NCI-H128 (cell line): ENCODE measurements around the gene GRID2.
A peak's percentile ranks its signal among the peaks of the same experiment; 100 is the strongest.

Experiments used
- DNase-seq: peaks from one replicate; lab custom pipeline; 2025; ENCODE audit not compliant: unreplicated experiment; lab: John Stamatoyannopoulos, UW

The GRID2 gene

GRCh38 chr4:93179044-93179443 is 875.3 kb downstream of the GRID2 start:
- no peak for DNase-seq

- peak; percentile 5 for DNase-seq
These were observed 879.0 kb downstream of the GRID2 start for GRCh38 chr4:93182722-93183121.

DNA sequence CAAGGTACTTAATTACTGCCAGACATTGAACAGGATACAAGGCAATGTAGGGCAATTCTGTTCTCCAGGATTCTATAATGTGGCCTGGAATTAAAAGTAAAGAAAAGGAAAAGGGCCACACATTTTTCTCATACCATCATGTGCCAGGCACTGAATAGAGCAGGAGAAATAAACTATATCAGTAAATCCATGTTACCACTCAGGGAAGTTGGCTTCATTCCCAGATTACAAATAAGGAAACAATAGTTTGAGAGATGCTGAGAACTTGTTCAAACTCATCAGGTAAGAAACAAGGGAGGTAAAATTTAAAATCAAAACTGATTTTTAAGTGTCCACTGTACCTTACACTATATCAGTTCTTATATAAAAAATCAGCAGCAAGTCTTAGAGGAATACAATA is 879.8 kb downstream of the GRID2 start:
- peak; percentile 75 for DNase-seq

DNA sequence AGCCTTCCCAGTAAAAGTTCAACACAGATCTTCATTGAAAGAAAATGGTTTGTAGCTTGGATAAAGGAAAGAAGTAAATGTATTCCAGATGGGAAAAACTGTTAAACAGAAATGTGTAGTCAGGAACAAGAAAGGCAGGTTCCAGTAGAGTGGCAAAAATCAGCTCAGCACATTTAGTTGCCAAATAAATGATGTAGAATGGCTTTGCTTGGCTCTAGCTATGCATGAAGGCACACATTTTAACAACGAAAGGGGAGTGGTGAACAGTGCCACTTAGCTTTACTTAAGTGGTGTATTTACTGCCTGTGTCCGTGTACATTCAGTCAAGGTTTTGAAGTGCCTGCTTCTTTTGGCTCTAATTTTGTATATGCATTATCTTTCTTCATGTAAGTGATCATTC is 880.3 kb downstream of the GRID2 start:
- DNase-seq: peak; percentile 52

DNA sequence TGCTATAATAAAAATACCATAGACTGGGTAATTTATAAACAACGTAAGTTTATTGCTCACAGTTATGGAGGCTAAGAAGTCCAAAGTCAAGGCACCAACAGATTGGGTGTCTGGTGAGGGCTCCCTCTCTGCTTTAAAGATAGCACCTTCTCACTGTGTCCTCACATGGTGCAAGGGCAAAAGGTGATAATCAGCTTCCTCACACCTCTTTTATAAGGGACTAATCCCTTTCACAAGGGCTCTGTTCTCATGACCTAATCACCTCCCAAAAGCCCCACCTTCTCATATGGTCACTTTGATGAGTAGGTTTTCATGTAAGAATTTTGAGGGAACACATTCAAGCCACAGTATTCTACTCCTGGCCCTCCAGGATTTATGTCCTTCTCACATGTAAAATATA is 883.1 kb downstream of the GRID2 start:
- no peak for DNase-seq

DNA sequence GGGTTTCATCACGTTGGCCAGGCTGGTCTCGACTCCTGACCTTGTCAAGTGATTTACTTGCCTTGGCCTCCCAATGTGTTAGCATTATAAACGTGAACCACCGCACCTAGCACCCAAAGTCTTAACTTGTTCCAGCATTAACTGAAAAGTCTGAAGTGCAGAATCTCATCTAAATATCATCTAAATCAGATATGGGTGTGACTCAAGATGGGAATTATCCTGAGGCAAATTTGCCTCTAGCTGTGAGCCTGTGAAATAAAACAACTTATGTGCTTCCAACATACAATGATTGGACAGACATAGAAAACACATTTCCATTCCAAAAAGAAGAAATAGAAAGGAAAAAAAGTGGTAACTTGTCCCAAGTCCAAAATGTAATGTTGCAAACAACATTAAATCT is 883.7 kb downstream of the GRID2 start:
- DNase-seq: no peak

DNA sequence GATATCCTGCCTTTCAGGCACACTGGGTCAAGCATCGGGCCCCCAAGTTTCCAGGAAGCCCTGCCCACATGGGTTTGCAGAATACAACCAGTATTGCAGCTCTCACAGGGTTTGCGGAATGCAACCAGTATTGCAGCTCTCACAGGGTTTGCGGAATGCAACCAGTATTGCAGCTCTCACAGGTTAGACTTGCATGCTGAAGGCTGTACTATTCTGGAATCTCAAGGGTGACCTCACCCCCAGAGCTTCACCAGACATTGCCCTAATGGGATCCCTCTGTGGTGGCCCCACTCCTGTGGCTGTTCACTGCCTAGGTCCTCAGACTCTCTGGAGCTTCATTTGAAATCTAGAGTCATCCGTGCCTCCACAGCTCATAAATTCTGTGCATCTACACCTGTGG is 884.1 kb downstream of the GRID2 start:
- no peak for DNase-seq

GRCh38 chr4:93199492-93199891 is 895.7 kb downstream of the GRID2 start:
- peak; percentile 15 for DNase-seq

DNA sequence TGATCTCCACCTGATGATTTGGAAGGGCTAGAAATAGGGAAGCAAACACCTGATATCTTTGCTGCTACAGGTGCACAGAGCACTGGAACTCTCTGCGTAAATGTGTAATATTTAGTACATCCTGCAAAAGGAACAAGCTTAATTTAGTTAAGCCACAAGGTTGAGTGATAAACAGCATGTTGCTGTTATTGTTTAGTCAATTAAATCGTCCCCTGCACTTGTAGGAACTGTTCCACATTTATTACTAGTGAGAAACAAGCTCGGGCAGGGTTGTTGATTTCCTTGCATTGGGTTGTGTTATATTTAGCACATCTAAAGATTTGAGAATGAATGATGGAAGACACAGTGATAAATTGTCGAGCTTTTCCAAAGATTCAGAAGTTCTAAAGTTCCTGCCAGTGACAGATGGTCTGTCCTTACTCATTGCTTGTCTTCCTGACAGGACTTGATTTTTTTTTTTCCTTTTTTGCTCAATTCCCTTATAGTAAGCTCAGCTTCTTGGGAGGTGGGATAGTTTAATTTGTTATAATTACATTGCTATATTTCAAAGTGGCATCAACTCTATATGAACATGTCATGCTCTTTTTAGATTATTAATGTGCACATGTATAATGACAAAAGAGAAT is 897.8 kb downstream of the GRID2 start:
- DNase-seq: no peak

DNA sequence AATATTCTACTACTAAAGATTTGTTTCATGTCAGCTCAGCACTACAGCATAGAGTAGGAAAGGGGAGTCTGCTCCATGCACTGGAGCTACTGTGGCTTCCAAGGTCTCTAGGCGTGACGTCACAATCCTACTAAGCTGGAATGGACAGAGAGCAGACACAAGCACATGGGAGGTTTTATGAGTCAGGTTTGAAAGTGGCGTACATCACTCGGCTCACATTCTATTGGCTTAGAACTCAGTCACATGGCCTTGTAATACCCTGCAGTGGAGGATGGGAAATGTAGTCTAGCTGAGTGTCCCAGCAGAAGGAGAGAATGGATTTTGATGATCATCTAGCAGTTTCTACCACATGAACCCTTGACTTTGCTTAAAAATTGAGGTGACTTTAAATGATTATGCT is 899.9 kb downstream of the GRID2 start:
- DNase-seq: no peak

GRCh38 chr4:93212250-93212649 is 908.5 kb downstream of the GRID2 start:
- no peak for DNase-seq

GRCh38 chr4:93216646-93217045 is 912.9 kb downstream of the GRID2 start:
- no peak for DNase-seq

DNA sequence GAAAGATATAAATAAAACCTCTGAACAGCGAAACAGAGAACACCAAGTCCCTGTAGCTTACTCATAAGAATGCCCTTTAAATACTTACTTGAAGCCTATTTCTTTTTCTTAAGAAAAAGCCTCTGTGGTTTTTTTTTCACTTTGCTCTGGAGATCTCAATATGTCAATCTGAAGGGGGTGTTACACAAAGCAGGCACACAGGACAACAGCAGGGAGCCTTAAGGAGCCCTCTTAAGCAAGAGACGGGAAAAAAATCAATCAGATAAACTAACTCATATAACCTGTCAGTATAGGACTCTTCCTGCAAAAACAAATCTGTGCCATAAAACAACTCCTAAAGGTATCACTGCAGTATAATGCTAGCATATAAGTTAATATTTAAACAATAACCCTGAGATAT is 913.7 kb downstream of the GRID2 start:
- DNase-seq: no peak

GRCh38 chr4:93221771-93222170 is 918.0 kb downstream of the GRID2 start:
- DNase-seq: no peak

DNA sequence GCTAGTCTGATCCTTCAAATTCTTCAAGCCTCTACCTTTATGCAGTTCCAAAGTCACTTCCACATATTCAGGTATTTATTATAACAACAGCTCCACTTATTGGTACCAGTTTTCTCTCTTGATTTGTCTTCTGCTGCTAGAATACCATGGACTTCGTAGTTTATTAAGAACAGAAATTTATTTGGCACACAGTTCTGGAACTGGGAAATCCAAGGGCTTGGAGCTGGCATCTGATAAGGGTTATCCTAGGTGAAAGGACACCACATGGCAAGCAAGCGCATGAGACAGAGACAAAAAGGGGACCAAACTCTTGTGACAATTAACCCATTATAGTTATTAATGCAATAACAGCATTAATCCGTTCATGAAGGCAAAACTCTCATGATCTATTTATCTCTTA is 924.3 kb downstream of the GRID2 start:
- DNase-seq: no peak

DNA sequence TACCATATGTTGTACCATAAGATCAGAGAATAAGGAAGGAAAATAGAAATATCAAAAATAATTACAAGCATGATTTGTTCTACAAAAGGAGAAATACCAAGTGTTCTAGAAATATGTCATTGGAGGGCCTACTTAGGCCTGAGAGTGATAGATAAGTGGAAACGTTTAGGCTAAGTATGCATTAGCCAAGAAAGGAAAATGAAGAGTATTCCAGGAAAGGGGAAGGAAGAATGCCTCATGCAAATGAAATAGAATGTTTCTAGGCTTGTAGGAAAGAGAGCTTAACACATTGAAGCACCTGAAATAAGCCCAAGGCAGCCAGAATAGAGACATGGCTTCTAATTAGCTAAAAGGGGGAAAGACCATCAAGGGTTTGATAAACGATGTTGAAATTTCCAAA is 929.1 kb downstream of the GRID2 start:
- DNase-seq: no peak

- DNase-seq: no peak
These were observed 933.8 kb downstream of the GRID2 start for GRCh38 chr4:93237521-93237920.

DNA sequence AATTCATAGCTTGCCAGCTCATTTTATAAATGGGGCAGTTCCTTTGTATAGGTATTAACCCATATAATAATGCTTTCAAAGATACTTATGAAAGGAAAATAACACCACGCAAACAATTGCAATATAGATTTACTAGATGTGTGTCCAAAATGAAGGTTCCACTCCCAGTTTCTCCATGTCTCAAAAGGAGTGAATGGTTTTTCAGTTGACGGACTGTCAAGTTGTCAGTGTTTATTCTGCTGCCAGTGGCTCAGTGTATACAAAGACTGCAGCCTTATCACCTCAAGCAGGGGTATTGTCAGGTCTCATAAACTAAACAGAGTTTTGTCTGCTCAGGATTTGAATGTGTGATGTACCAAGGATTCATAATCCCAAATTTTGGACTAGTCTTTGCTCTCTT is 939.5 kb downstream of the GRID2 start:
- no peak for DNase-seq

DNA sequence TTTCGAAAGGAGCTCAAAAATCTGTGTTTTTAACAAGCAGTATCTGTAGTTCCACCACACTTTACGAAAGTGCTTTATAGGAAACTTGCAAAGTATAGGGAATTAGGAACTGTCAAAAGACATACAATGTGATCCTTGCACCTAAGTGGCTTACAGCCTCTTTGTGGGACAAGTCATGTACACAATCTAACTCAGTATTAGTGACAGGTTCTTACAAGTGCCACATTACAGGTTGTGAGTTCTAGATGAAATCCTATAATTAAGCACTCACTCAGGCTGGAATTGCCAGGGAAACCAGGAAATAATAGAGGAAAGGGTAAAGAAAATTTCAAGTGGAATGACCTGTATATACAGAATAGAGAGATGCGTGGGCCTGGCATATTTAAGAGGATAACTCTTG is 957.4 kb downstream of the GRID2 start:
- no peak for DNase-seq

GRCh38 chr4:93263166-93263565 is 959.4 kb downstream of the GRID2 start:
- no peak for DNase-seq

GRCh38 chr4:93267747-93268146 is 964.0 kb downstream of the GRID2 start:
- DNase-seq: no peak

- no peak for DNase-seq
These were observed 981.6 kb downstream of the GRID2 start for GRCh38 chr4:93285346-93285745.

DNA sequence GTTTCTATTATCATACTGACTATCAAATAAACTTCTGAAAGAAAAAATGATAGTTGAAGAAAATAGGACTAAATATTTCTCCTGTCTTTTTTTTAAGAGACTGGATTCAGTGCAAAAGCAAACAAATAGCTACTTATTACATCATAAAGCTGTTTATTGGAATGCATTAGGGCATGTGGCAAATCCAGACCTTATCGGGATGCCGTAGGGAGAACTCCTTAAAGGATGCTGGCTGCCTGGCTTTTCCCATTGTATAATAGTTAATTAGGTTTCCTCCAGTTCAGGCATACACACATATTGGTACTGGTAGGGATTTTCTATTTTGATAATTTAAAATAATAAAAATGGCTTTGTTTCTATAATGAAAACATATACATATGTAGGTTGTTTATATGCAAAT is 985.5 kb downstream of the GRID2 start:
- DNase-seq: no peak

DNA sequence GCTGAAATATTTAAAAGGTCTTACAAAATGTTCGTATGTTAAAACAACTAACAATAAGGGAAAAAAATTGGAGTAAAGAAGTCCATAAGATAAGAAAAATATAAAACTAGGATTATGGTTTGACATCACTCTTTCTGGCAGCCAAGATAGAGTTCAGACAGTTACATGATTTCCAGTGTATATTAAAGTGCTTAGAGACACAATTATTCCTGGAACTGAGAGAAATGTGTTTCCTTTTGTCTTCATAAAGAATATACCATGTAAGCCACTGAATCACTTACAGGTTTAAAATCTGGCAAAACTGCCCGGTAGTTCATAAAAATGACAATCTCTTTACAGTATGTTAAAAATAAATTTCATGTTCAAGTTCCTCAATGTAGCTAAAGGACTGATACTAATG is 986.1 kb downstream of the GRID2 start:
- no peak for DNase-seq
